ENCODE measurements around the gene PCDHB1.
"Not testable (repeated sequence)": the region's sequence is repeated elsewhere in the genome, so short reads cannot be mapped to it uniquely, and the experiment has no call there.

DNA sequence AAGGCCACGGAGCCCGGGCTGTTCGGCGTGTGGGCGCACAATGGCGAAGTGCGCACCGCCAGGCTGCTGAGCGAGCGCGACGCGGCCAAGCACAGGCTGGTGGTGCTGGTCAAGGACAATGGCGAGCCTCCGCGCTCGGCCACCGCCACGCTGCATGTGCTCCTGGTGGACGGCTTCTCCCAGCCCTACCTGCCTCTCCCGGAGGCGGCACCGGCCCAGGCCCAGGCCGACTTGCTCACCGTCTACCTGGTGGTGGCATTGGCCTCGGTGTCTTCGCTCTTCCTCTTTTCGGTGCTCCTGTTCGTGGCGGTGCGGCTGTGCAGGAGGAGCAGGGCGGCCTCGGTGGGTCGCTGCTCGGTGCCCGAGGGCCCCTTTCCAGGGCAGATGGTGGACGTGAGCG, 51.3 kb downstream of the PCDHB1 start:
- TF ChIP-seq POLR2AphosphoS5 (IDR thresholded peaks at IDR 0.05; ENCODE audit: control insufficient read depth, insufficient read depth, low read depth, low read length); ZNF311 (CRISPR knock-in tag; IDR thresholded peaks at IDR 0.05); POLR2A (conservative IDR thresholded peaks at IDR 0.05); CBX3 (IDR thresholded peaks at IDR 0.05; ENCODE audit: borderline replicate concordance in 1 of 2, low read length in 2 of 2); ZC3H4 (CRISPR knock-in tag; IDR thresholded peaks at IDR 0.05; ENCODE audit: borderline replicate concordance); PCBP1 (IDR thresholded peaks at IDR 0.05; ENCODE audit: low read depth, low read length, poor library complexity, severe bottlenecking); UBTF (IDR thresholded peaks at IDR 0.05; ENCODE audit: borderline replicate concordance in 1 of 2, low read depth in 2 of 2, low read length in 2 of 2); ZNF140 (CRISPR knock-in tag; IDR thresholded peaks at IDR 0.05); FOXJ3 (CRISPR knock-in tag; IDR thresholded peaks at IDR 0.05); SMARCC2 (IDR thresholded peaks at IDR 0.05; ENCODE audit: low read depth); MYC (IDR thresholded peaks at IDR 0.05; ENCODE audit: low read depth, low read length); MYC (CRISPR knock-in tag; IDR thresholded peaks at IDR 0.05; ENCODE audit: borderline replicate concordance, low read depth); GTF2F1 (IDR thresholded peaks at IDR 0.05; ENCODE audit: low read depth, low read length); NCOR1 (IDR thresholded peaks at IDR 0.05): not testable (repeated sequence)
- TF ChIP-seq, protein P1, sequence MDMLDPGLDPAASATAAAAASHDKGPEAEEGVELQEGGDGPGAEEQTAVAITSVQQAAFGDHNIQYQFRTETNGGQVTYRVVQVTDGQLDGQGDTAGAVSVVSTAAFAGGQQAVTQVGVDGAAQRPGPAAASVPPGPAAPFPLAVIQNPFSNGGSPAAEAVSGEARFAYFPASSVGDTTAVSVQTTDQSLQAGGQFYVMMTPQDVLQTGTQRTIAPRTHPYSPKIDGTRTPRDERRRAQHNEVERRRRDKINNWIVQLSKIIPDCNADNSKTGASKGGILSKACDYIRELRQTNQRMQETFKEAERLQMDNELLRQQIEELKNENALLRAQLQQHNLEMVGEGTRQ (CRISPR knock-in tag; IDR thresholded peaks at IDR 0.05), result not testable (repeated sequence)

All from K562 (cell line).